ENCODE data around the gene OR6C4. TPM values are rescaled to one million over a fixed set of nuclear protein-coding genes. Genes with fewer than 3 reads are reported as not detected.
"Not testable (repeated sequence)": the region's sequence is repeated elsewhere in the genome, so short reads cannot be mapped to it uniquely, and the experiment has no call there.

The OR6C4 gene
- total and polyA plus RNA-seq, 7 donors: not detected

DNA sequence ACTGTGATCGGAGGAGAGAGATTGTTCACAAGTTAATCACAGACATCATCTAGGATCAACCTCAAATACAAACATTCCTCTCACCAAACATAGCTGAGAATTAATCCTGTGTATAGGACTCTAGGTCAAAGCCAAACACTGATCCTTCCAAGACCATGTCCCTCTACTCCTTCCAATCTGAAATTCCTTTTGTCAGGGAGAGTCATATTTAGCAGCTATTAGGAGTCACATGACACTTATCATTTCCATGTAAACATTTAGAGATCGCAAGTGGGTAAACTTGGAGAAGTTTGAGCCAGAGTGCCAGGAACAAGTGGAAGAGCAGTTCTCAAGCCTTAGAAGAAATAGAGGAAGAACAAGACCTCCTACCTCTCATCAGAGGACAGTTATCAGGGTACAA lies 36.4 kb downstream of the OR6C4 start:
- WGBS, 2 donors: 76 to 89% methylated on average over 2 of the region's 2 CpGs
- TF ChIP-seq POLR2AphosphoS5 (IDR thresholded peaks at IDR 0.05) (no peak), POLR2A (IDR thresholded peaks at IDR 0.05) (no peak), EP300 (IDR thresholded peaks at IDR 0.05) (no peak)
- TF ChIP-seq, protein P1, sequence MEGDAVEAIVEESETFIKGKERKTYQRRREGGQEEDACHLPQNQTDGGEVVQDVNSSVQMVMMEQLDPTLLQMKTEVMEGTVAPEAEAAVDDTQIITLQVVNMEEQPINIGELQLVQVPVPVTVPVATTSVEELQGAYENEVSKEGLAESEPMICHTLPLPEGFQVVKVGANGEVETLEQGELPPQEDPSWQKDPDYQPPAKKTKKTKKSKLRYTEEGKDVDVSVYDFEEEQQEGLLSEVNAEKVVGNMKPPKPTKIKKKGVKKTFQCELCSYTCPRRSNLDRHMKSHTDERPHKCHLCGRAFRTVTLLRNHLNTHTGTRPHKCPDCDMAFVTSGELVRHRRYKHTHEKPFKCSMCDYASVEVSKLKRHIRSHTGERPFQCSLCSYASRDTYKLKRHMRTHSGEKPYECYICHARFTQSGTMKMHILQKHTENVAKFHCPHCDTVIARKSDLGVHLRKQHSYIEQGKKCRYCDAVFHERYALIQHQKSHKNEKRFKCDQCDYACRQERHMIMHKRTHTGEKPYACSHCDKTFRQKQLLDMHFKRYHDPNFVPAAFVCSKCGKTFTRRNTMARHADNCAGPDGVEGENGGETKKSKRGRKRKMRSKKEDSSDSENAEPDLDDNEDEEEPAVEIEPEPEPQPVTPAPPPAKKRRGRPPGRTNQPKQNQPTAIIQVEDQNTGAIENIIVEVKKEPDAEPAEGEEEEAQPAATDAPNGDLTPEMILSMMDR (IDR thresholded peaks at IDR 0.05): no peak
- Histone ChIP-seq H3K36me3 (no peaks in the 10 kb centered on the region), H3K4me1 (no peaks in the 10 kb centered on the region), H3K9me3 (peaks cover 0 to 3% (median 0%) of the 10 kb centered on the region in 4 donors), H3K27me3 (no peaks in the 10 kb centered on the region), H3K4me3 (no peak overlapping the region), H3K27ac (no peak overlapping the region)
- intact Hi-C loops (cut with DNase I): no loop called here
- no peak for DNase-seq

DNA sequence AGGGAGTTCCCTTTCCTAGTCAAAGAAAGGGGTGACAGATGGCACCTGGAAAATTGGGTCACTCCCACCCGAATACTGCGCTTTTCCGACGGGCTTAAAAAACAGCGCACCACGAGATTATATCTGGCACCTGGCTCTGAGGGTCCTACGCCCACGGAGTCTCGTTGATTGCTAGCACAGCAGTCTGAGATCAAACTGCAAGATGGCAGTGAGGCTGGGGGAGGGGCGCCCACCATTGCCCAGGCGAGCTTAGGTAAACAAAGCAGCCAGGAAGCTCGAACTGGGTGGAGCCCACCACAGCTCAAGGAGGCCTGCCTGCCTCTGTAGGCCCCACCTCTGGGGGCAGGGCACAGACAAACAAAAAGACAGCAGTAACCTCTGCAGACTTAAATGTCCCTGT lies 40.8 kb downstream of the OR6C4 start:
- DNase-seq; H3K27me3 ChIP-seq; H3K4me1 ChIP-seq; H3K4me3 ChIP-seq; intact Hi-C loops (cut with DNase I); H3K27ac ChIP-seq; H3K36me3 ChIP-seq; H3K9me3 ChIP-seq: not testable (repeated sequence)
- WGBS, 2 donors: 56 to 73% methylated on average over 12 of the region's 12 CpGs

Other genes starting within 250 kb of the OR6C4 start
- gene OR6C1, start 235.3 kb upstream of the OR6C4 start, total RNA-seq: not detected
- not detected for gene OR6C1, start 235.3 kb upstream of the OR6C4 start, polyA plus RNA-seq
- gene OR6C3, start 218.9 kb upstream of the OR6C4 start, total RNA-seq: not detected
- not detected for gene OR6C3, start 218.9 kb upstream of the OR6C4 start, polyA plus RNA-seq
- not detected for gene OR6C75, start 186.6 kb upstream of the OR6C4 start, total RNA-seq
- not detected for gene OR6C75, start 186.6 kb upstream of the OR6C4 start, polyA plus RNA-seq
- gene OR6C65, start 149.1 kb upstream of the OR6C4 start, total RNA-seq: not detected
- not detected for gene OR6C65, start 149.1 kb upstream of the OR6C4 start, polyA plus RNA-seq
- gene OR6C76, start 123.3 kb upstream of the OR6C4 start, total RNA-seq: not detected
- not detected for gene OR6C76, start 123.3 kb upstream of the OR6C4 start, polyA plus RNA-seq
- not detected for gene OR6C2, start 105.5 kb upstream of the OR6C4 start, total RNA-seq
- gene OR6C2, start 105.5 kb upstream of the OR6C4 start, polyA plus RNA-seq: not detected
- not detected for gene OR6C70, start 79.5 kb upstream of the OR6C4 start, total RNA-seq
- gene OR6C70, start 79.5 kb upstream of the OR6C4 start, polyA plus RNA-seq: not detected
- gene OR6C68, start 57.2 kb upstream of the OR6C4 start, total RNA-seq: not detected
- gene OR6C68, start 57.2 kb upstream of the OR6C4 start, polyA plus RNA-seq: not detected
- not detected for gene OR2AP1, start 22.9 kb downstream of the OR6C4 start, total RNA-seq
- not detected for gene OR2AP1, start 22.9 kb downstream of the OR6C4 start, polyA plus RNA-seq
- not detected for gene OR10P1, start 87.3 kb downstream of the OR6C4 start, total RNA-seq
- not detected for gene OR10P1, start 87.3 kb downstream of the OR6C4 start, polyA plus RNA-seq
- 100 to 1,000 TPM in 3 of 4 donors, 10 to 100 TPM in 1; 66.6 to 588 (median 204) TPM for gene ITGA7, start 158.3 kb downstream of the OR6C4 start, total RNA-seq
- gene ITGA7, start 158.3 kb downstream of the OR6C4 start, polyA plus RNA-seq: 10 to 100 TPM in 1 of 3 donors, 1 to 10 TPM in 2; 1.8 to 21.0 (median 3.6) TPM
- gene BLOC1S1, start 166.4 kb downstream of the OR6C4 start, total RNA-seq: 100 to 1,000 TPM; 173 to 356 (median 317) TPM
- 100 to 1,000 TPM; 329 to 655 (median 634) TPM for gene BLOC1S1, start 166.4 kb downstream of the OR6C4 start, polyA plus RNA-seq
- gene RDH5, start 170.8 kb downstream of the OR6C4 start, total RNA-seq: 10 to 100 TPM; 11.2 to 37.5 (median 32.1) TPM
- 10 to 100 TPM in 2 of 3 donors, 1 to 10 TPM in 1; 8.4 to 34.4 (median 27.1) TPM for gene RDH5, start 170.8 kb downstream of the OR6C4 start, polyA plus RNA-seq
- gene CD63, start 179.4 kb downstream of the OR6C4 start, total RNA-seq: 100 to 1,000 TPM; 670 to 933 (median 849) TPM
- 1,000 to 10,000 TPM in 1 of 3 donors, 100 to 1,000 TPM in 2; 450 to 1,058 (median 486) TPM for gene CD63, start 179.4 kb downstream of the OR6C4 start, polyA plus RNA-seq
- gene GDF11, start 193.5 kb downstream of the OR6C4 start, total RNA-seq: 10 to 100 TPM in 1 of 4 donors, 1 to 10 TPM in 3; 4.3 to 12.2 (median 4.6) TPM
- gene GDF11, start 193.5 kb downstream of the OR6C4 start, polyA plus RNA-seq: 1 to 10 TPM; 1.2 to 3.9 (median 2.4) TPM

Measured in sigmoid colon (tissue), 7 donors.